Mesenteric fat pad (tissue), 1 donor: ENCODE results near the gene NATD1. TPM values are rescaled to one million over a fixed set of nuclear protein-coding genes. Genes with fewer than 3 reads are reported as not detected.

Source experiments
- DNase-seq: peaks from one replicate; pipeline ENCODE4 v3.0.0-alpha.2; 2020; ENCODE audit warnings: low spot score
- total RNA-seq: library from RNA; stranded (reverse); fragmentation: NEBNext Ultra II Directional; extraction: Animal tissue kit (Norgen Biotek cat#: 25700); gene quantifications from one replicate; pipeline ENCODE4 v1.2.1, GENCODE V29; 2021
- donor health status: DM: yes; HTN: yes; CAD: no.

Gene NATD1
- total RNA-seq, 1 donor from 2014 or later, result 17.4 TPM

GRCh38 chr17:21276264-21276588 is 23.0 kb upstream of the NATD1 start:
- DNase-seq, result no peak

- DNase-seq, result peak; percentile 98
Measured at GRCh38 chr17:21275579-21276263, 22.5 kb upstream of the NATD1 start.

- DNase-seq, result no peak
Measured at GRCh38 chr17:21275047-21275578, 21.9 kb upstream of the NATD1 start.

- no peak for DNase-seq
Measured at GRCh38 chr17:21272881-21273792, 19.9 kb upstream of the NATD1 start.

- no peak for DNase-seq
Measured at GRCh38 chr17:21272250-21272649, 19.0 kb upstream of the NATD1 start.

GRCh38 chr17:21271454-21272183 is 18.4 kb upstream of the NATD1 start:
- no peak for DNase-seq

- DNase-seq, result no peak
Measured at GRCh38 chr17:21269394-21269793, 16.2 kb upstream of the NATD1 start.

- DNase-seq, result no peak
Measured at GRCh38 chr17:21268596-21269188, 15.5 kb upstream of the NATD1 start.

GRCh38 chr17:21263376-21263775 is 10.2 kb upstream of the NATD1 start:
- DNase-seq, result no peak

GRCh38 chr17:21262259-21262993 is 9.2 kb upstream of the NATD1 start:
- no peak for DNase-seq

GRCh38 chr17:21258593-21258992 is 5.4 kb upstream of the NATD1 start:
- DNase-seq, result no peak

- DNase-seq, result no peak
Measured at GRCh38 chr17:21253646-21254441, 634 bp upstream of the NATD1 start.

- no peak for DNase-seq
Measured at GRCh38 chr17:21252289-21252795, 868 bp downstream of the NATD1 start.

GRCh38 chr17:21251337-21252010 is 1.7 kb downstream of the NATD1 start:
- DNase-seq, result no peak

- no peak for DNase-seq
Measured at GRCh38 chr17:21250854-21251253, 2.4 kb downstream of the NATD1 start.

GRCh38 chr17:21249920-21250703 is 3.1 kb downstream of the NATD1 start:
- DNase-seq, result no peak

GRCh38 chr17:21249086-21249795 is 4.0 kb downstream of the NATD1 start:
- DNase-seq, result no peak
